WERI-Rb-1 (cell line): ENCODE measurements around the gene SYNPO2.

Experiments used
- DNase-seq: peaks from one replicate; pipeline ENCODE4 v3.0.0-alpha.2; 2020
- H3K27ac ChIP-seq: fragments of 250-450 bp; sonication (Bioruptor Pico); 2 replicates; pipeline ENCODE4 v1.5.1; 2020; ENCODE audit warnings: mild to moderate bottlenecking, moderate library complexity
- H3K27me3 ChIP-seq: fragments of 250-450 bp; sonication (Bioruptor Pico); 2 replicates; pipeline ENCODE4 v1.5.1; 2021; ENCODE audit warnings: mild to moderate bottlenecking, low read depth, moderate library complexity; ENCODE audit not compliant: insufficient read depth, severe bottlenecking
- H3K36me3 ChIP-seq: fragments of 250-450 bp; sonication (Bioruptor Pico); 2 replicates; pipeline ENCODE4 v1.5.1; 2020; ENCODE audit warnings: mild to moderate bottlenecking, moderate library complexity
- H3K4me3 ChIP-seq: 2 replicates; pipeline ENCODE4 v1.5.1; 2011; ENCODE audit warnings: low read depth, mild to moderate bottlenecking, control low read depth, low read length
- H3K9me3 ChIP-seq: fragments of 250-450 bp; sonication (Bioruptor Pico); 2 replicates; pipeline ENCODE4 v1.5.1; 2021; ENCODE audit warnings: mild to moderate bottlenecking, moderate library complexity; ENCODE audit not compliant: severe bottlenecking
- CTCF ChIP-seq: IDR thresholded peaks from 2 replicates; pipeline ENCODE4 v1.5.1; 2011; ENCODE audit warnings: low read depth, mild to moderate bottlenecking, control low read depth, inconsistent platforms, low read length

The SYNPO2 gene

GRCh38 chr4:118979712-118980111, 91.1 kb downstream of the SYNPO2 start:
- no peaks in the 10 kb centered on the region for H3K36me3 ChIP-seq
- no peak overlapping the region for H3K27ac ChIP-seq
- H3K27me3 ChIP-seq, result no peaks in the 10 kb centered on the region
- no peak for DNase-seq
- no peaks in the 10 kb centered on the region for H3K9me3 ChIP-seq
- TF ChIP-seq CTCF, result no peak
- H3K4me3 ChIP-seq, result no peak overlapping the region

- DNase-seq, result no peak
- Histone ChIP-seq H3K36me3 (no peaks in the 10 kb centered on the region), H3K27ac (no peak overlapping the region), H3K4me3 (no peak overlapping the region), H3K27me3 (no peaks in the 10 kb centered on the region), H3K9me3 (no peaks in the 10 kb centered on the region)
- TF ChIP-seq CTCF, result no peak
Measured at GRCh38 chr4:118981171-118981838, 92.7 kb downstream of the SYNPO2 start.

DNA sequence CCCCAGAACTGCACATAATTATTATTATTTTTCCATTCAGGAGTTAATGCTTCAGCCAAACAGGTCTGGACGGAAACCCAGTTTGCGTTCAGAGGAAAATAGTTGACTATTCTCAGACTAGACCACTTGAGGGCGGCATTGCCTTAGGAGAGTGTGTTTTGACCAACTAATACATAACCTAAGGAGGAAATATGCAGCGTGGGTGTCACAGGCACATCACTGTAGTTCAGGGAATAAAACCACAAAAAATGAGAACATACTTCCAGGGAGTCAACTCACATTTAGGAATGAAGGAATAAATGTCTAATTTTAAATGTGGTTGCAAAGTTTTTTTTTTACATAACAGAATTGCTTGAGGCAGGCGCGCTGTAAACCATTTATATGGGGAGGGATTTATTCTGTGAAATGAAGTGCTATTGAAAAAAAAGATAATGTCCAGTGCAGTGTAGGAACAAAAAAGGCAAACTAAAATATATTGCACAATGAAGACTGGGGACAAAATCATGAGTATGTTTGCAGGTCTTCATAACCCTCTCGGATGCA, 93.3 kb downstream of the SYNPO2 start:
- peak; percentile 67 for TF ChIP-seq CTCF
- H3K36me3 ChIP-seq, result no peaks in the 10 kb centered on the region
- peak; percentile 64 for DNase-seq

GRCh38 chr4:118983293-118983692, 94.6 kb downstream of the SYNPO2 start:
- no peaks in the 10 kb centered on the region for H3K9me3 ChIP-seq
- H3K4me3 ChIP-seq, result no peak overlapping the region
- H3K27ac ChIP-seq, result no peak overlapping the region
- no peaks in the 10 kb centered on the region for H3K27me3 ChIP-seq
- H3K36me3 ChIP-seq, result no peaks in the 10 kb centered on the region
- TF ChIP-seq CTCF, result no peak
- no peak for DNase-seq

More for the DNA sequence above, 93.3 kb downstream of the SYNPO2 start:
- Histone ChIP-seq H3K4me3 (no peak overlapping the region), H3K27me3 (no peaks in the 10 kb centered on the region), H3K9me3 (no peaks in the 10 kb centered on the region), H3K27ac (no peak overlapping the region)

DNA sequence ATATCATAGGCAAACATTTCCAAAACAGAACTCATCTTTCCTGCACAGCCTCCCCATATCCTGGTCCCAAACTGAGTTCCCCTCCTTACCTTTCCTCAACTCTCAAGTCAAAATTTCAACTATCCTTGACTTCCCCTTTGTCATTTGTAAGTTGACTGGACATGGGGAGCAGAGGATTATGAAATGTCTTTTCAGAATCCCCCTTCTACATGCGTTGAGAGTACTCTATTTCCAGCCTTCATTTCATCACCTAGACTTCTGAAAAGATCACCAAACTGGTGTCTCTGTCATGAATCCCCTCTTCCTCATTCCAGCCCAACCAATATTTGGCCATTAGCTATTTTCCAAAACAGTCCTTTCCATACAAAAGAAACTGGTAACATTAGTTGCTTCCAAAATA, 95.2 kb downstream of the SYNPO2 start:
- Histone ChIP-seq H3K27ac (no peak overlapping the region), H3K4me3 (no peak overlapping the region), H3K9me3 (no peaks in the 10 kb centered on the region), H3K27me3 (no peaks in the 10 kb centered on the region), H3K36me3 (no peaks in the 10 kb centered on the region)
- TF ChIP-seq CTCF, result no peak
- DNase-seq, result no peak
